ENCODE data around the gene STRN4.

GRCh38 chr19:46725859-46726393 is 20.3 kb downstream of the STRN4 start:
- TF ChIP-seq SUZ12 (IDR thresholded peaks at IDR 0.05) (no peak), SP1 (IDR thresholded peaks at IDR 0.05) (no peak), TARDBP (IDR thresholded peaks at IDR 0.05) (no peak), ZNF384 (IDR thresholded peaks at IDR 0.05) (no peak), ARNT (IDR thresholded peaks at IDR 0.05) (no peak)
